A673 (cell line): Measurements from ENCODE around the gene MRPL51. TPM values are rescaled to one million over a fixed set of nuclear protein-coding genes. Genes with fewer than 3 reads are reported as not detected.
"Not testable (repeated sequence)": the region's sequence is repeated elsewhere in the genome, so short reads cannot be mapped to it uniquely, and the experiment has no call there.

ENCODE experiments used
- BruUV-seq: library from RNA; stranded (reverse); fragments of 400-500 nt; replicated peaks from 2 replicates; lab custom pipeline; 2021; lab: Mats Ljungman, UMichigan
- CTCF ChIA-PET: fragments of 300-600 bp; sonication (Branson Sonifier 250); formaldehyde crosslinking; loops from one replicate; lab custom pipeline; 2022; ENCODE audit warnings: antibody characterized with exemption; lab: Charles Lee
- POLR2A ChIA-PET: fragments of 300-600 bp; sonication (Branson Sonifier 250); formaldehyde crosslinking; loops from one replicate; lab custom pipeline; 2022; ENCODE audit warnings: antibody characterized with exemption; ENCODE audit not compliant: low non-redundant PET; lab: Charles Lee
- DNase-seq: peaks from one replicate; pipeline ENCODE4 v3.0.0-alpha.2; 2015; ENCODE audit warnings: low spot score
- H3K27ac ChIP-seq: fragments of 200-600 bp; sonication (generic); 2 replicates; pipeline ENCODE4 v1.5.1; 2016; ENCODE audit warnings: mixed run types, low read depth, mild to moderate bottlenecking, mixed read lengths, antibody characterized with exemption, low read length; ENCODE audit not compliant: poor library complexity, severe bottlenecking
- H3K27me3 ChIP-seq: fragments of 200-600 bp; sonication (generic); replicated peaks from 2 replicates; pipeline ENCODE4 v1.6.1; 2017; ENCODE audit warnings: mixed run types, low read depth, mild to moderate bottlenecking, mixed read lengths, antibody characterized with exemption, low read length; ENCODE audit not compliant: insufficient read depth, poor library complexity
- H3K36me3 ChIP-seq: fragments of 200-600 bp; sonication (generic); 2 replicates; pipeline ENCODE4 v1.6.1; 2016; ENCODE audit warnings: mixed run types, mild to moderate bottlenecking, mixed read lengths, antibody characterized with exemption, low read length; ENCODE audit not compliant: insufficient read depth, poor library complexity, severe bottlenecking
- H3K4me1 ChIP-seq: fragments of 200-600 bp; sonication (generic); 2 replicates; pipeline ENCODE4 v1.6.1; 2017; ENCODE audit warnings: mixed run types, mild to moderate bottlenecking, mixed read lengths, antibody characterized with exemption, low read length; ENCODE audit not compliant: insufficient read depth, poor library complexity, severe bottlenecking
- H3K4me3 ChIP-seq: fragments of 200-600 bp; sonication (generic); 2 replicates; pipeline ENCODE4 v1.5.1; 2016; ENCODE audit warnings: low read depth, mixed run types, mild to moderate bottlenecking, mixed read lengths, low read length; ENCODE audit not compliant: poor library complexity, severe bottlenecking
- H3K9me3 ChIP-seq: fragments of 200-600 bp; sonication (generic); 2 replicates; pipeline ENCODE4 v1.6.1; 2016; ENCODE audit warnings: mixed run types, low read depth, mild to moderate bottlenecking, mixed read lengths, antibody characterized with exemption, low read length; ENCODE audit not compliant: poor library complexity, severe bottlenecking
- CTCF ChIP-seq: fragments of 300-800, 200-600 bp; sonication (generic); conservative IDR thresholded peaks from 2 replicates; pipeline ENCODE4 v1.5.1; 2017; ENCODE audit warnings: low read depth, mild to moderate bottlenecking, antibody characterized with exemption, low read length, moderate library complexity, mixed read lengths
- EZH2 ChIP-seq: fragments of 200-600 bp; sonication (generic); IDR thresholded peaks from 2 replicates; pipeline ENCODE4 v1.6.1; 2017; ENCODE audit warnings: borderline replicate concordance, low read depth, mild to moderate bottlenecking, mixed read lengths, antibody characterized with exemption, low read length; ENCODE audit not compliant: poor library complexity, severe bottlenecking
- intact Hi-C: fragments of 100-400 bp; cut with micrococcal nuclease; formaldehyde crosslinking; loops from one replicate; pipeline ENCODE4 v1.10.0; 2022; ENCODE audit not compliant: unreplicated experiment
- total RNA-seq: library from RNA; stranded (reverse); gene quantifications from 2 replicates; pipeline ENCODE4 v1.2.3, GENCODE V29; 2021

The MRPL51 gene
- total RNA-seq, 1 experiment from 2014 or later = 401 TPM

- no peak for TF ChIP-seq EZH2
- TF ChIP-seq CTCF = no peak
- Histone ChIP-seq H3K36me3 (no peaks in the 10 kb centered on the region), H3K4me3 (no peak overlapping the region), H3K27me3 (no peaks in the 10 kb centered on the region), H3K9me3 (no peaks in the 10 kb centered on the region), H3K27ac (no peak overlapping the region), H3K4me1 (no peaks in the 10 kb centered on the region)
- intact Hi-C loops = no loop called here
- DNase-seq = no peak
- ChIA-PET CTCF (no interaction called here), POLR2A (no interaction called here)
- BruUV-seq = no TSS peak
Observed at GRCh38 chr12:6476489-6476888, 16.6 kb downstream of the MRPL51 start.

GRCh38 chr12:6475233-6475975, 17.7 kb downstream of the MRPL51 start:
- CTCF ChIA-PET, intact Hi-C loops, BruUV-seq: not testable (repeated sequence)

GRCh38 chr12:6472491-6472890, 20.6 kb downstream of the MRPL51 start:
- H3K27ac ChIP-seq = no peak overlapping the region
- H3K4me1 ChIP-seq = peaks cover 14% of the 10 kb centered on the region
- H3K4me3 ChIP-seq = no peak overlapping the region
- POLR2A ChIA-PET = no interaction called here
- DNase-seq = no peak
- H3K9me3 ChIP-seq = no peaks in the 10 kb centered on the region
- TF ChIP-seq EZH2 = no peak
- no peak for TF ChIP-seq CTCF
- no peaks in the 10 kb centered on the region for H3K27me3 ChIP-seq
- BruUV-seq = no TSS peak
- intact Hi-C loops = no loop called here
- CTCF ChIA-PET = no interaction called here
- no peaks in the 10 kb centered on the region for H3K36me3 ChIP-seq

More at GRCh38 chr12:6475233-6475975, 17.7 kb downstream of the MRPL51 start:
- H3K4me1 ChIP-seq, H3K9me3 ChIP-seq, H3K4me3 ChIP-seq, H3K27ac ChIP-seq, H3K27me3 ChIP-seq, DNase-seq, POLR2A ChIA-PET, H3K36me3 ChIP-seq: not testable (repeated sequence)

- no peak for TF ChIP-seq EZH2
- no peak for TF ChIP-seq CTCF
- Histone ChIP-seq H3K36me3 (no peaks in the 10 kb centered on the region), H3K4me3 (no peak overlapping the region), H3K9me3 (no peaks in the 10 kb centered on the region), H3K27ac (no peak overlapping the region), H3K27me3 (no peaks in the 10 kb centered on the region), H3K4me1 (peaks cover 14% of the 10 kb centered on the region)
- ChIA-PET POLR2A (no interaction called here), CTCF (interaction anchor here (1.6 kb wide), 1 partner anchor 21 kb away, joined by 3 read pairs; the partner anchor contains the start of genes MRPL51 and NCAPD2)
- BruUV-seq = no TSS peak
- no peak for DNase-seq
- intact Hi-C loops = no loop called here
Observed at GRCh38 chr12:6471989-6472360, 21.1 kb downstream of the MRPL51 start.
